Measurements from ENCODE around the gene LILRB1. TPM values are rescaled to one million over a fixed set of nuclear protein-coding genes. Genes with fewer than 3 reads are reported as not detected.

The LILRB1 gene
- total RNA-seq, 1 donor from 2014 or later = 1.5 TPM

DNA sequence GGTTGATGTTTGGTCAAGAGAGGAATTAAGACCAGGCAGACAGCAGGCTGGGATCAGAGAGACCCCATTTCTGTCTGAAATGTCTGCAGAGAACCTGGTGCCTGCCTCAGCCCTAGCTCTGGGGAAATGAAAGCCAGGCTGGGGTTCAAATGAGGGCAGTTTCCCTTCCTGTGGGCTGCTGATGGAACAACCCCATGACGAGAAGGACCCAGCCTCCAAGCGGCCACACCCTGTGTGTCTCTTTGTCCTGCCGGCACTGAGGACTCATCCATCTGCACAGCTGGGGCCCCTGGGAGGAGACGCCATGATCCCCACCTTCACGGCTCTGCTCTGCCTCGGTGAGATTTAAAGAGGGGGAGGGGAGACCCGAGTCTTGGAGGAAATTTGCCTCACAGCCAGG lies 32.4 kb downstream of the LILRB1 start, which contains the start of gene LILRB4:
LILRB4 (plus strand) TSS at position 256 of the 400 bp plus-strand sequence; CDS start at position 305, 49 bp downstream.
- peak; percentile 40 for DNase-seq

DNA sequence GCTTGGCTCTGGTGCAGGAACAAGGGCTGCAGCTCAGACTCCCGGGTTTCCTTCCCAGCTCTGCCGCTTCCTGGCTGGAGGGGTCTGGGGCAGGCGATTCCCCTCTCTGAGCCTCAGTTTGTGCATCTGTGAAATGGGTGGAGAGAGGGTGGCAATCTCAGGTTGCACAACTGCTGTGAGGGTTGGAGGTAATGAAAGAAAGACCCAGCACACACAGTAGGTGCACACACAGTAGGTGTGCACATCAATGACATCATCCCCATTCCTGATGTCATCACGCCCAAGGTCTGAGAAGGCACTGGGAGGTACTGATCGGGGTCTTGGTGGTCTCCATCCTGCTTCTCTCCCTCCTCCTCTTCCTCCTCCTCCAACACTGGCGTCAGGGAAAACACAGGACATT lies 35.2 kb downstream of the LILRB1 start:
- H3K4me1 ChIP-seq = no peaks in the 10 kb centered on the region
- TF ChIP-seq, protein P1, sequence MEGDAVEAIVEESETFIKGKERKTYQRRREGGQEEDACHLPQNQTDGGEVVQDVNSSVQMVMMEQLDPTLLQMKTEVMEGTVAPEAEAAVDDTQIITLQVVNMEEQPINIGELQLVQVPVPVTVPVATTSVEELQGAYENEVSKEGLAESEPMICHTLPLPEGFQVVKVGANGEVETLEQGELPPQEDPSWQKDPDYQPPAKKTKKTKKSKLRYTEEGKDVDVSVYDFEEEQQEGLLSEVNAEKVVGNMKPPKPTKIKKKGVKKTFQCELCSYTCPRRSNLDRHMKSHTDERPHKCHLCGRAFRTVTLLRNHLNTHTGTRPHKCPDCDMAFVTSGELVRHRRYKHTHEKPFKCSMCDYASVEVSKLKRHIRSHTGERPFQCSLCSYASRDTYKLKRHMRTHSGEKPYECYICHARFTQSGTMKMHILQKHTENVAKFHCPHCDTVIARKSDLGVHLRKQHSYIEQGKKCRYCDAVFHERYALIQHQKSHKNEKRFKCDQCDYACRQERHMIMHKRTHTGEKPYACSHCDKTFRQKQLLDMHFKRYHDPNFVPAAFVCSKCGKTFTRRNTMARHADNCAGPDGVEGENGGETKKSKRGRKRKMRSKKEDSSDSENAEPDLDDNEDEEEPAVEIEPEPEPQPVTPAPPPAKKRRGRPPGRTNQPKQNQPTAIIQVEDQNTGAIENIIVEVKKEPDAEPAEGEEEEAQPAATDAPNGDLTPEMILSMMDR (IDR thresholded peaks at IDR 0.05; ENCODE audit: borderline replicate concordance) = no peak
- peaks cover 32% of the 10 kb centered on the region for H3K9me3 ChIP-seq (replicated peaks)
- intact Hi-C loops (cut with micrococcal nuclease) = no loop called here
- DNase-seq = no peak
- no peak overlapping the region for H3K27ac ChIP-seq (replicated peaks)
- H3K4me3 ChIP-seq = no peak overlapping the region
- peaks cover 43% of the 10 kb centered on the region for H3K27me3 ChIP-seq (ENCODE audit: low read depth)
- H3K36me3 ChIP-seq = no peaks in the 10 kb centered on the region

More for the DNA sequence above, 32.4 kb downstream of the LILRB1 start, which contains the start of gene LILRB4:
- H3K9me3 ChIP-seq (replicated peaks) = peaks cover 10% of the 10 kb centered on the region
- peaks cover 65% of the 10 kb centered on the region for H3K27me3 ChIP-seq (ENCODE audit: low read depth)
- intact Hi-C loops (cut with micrococcal nuclease) = no loop called here
- no peak within 1 kb of the TSS for H3K27ac ChIP-seq (replicated peaks)
- TF ChIP-seq, protein P1 (IDR thresholded peaks at IDR 0.05; ENCODE audit: borderline replicate concordance) = no peak
- H3K4me3 ChIP-seq = peak within 1 kb of the TSS; percentile 37
- no peaks in the 10 kb centered on the region for H3K36me3 ChIP-seq
- H3K4me1 ChIP-seq = no peaks in the 10 kb centered on the region

DNA sequence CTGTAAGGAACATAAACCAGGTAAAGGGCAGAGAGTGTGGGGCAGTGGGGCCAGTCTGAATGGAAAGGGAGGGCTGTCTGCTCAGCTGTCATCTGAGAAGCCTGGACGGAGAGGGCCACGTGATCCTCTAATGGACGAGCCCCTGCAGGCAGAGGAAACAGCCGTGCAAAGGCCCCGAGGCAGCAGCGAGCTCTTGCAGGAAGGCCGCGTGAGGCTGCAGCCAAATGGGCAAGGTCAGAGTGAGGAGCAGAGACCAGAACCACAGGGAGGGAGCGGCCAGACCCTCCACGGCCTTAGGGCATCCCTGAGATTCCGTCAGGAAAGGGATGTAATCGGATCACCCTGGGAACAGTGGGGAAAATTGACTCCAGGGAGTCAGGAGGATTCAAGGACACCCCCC lies 36.9 kb downstream of the LILRB1 start:
- no peak overlapping the region for H3K4me3 ChIP-seq
- peaks cover 45% of the 10 kb centered on the region for H3K27me3 ChIP-seq (ENCODE audit: low read depth)
- no peak for DNase-seq
- no peaks in the 10 kb centered on the region for H3K4me1 ChIP-seq
- peaks cover 32% of the 10 kb centered on the region for H3K9me3 ChIP-seq (replicated peaks)
- intact Hi-C loops (cut with micrococcal nuclease) = no loop called here
- TF ChIP-seq, protein P1 (IDR thresholded peaks at IDR 0.05; ENCODE audit: borderline replicate concordance) = no peak
- H3K27ac ChIP-seq (replicated peaks) = no peak overlapping the region
- no peaks in the 10 kb centered on the region for H3K36me3 ChIP-seq

DNA sequence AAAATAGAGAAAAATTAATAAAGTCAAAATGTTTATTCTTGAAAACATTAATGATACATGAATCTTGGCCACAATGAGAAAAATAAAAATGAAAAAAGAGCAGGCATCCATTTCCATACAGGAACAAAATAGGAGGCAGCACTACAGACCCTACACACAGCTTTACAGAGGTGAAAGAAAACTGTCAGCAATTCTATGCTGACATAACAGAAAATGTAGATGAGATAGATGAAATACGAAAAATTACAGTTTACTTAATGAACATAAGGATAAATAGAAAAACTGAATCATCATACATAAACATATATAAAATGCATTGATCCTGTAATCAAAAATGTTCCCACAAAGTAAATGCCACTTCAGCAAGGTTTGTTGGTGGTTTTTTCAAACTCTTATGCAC lies 38.1 kb downstream of the LILRB1 start:
- Histone ChIP-seq H3K36me3 (no peaks in the 10 kb centered on the region), H3K4me3 (no peak overlapping the region), H3K27ac (replicated peaks) (no peak overlapping the region), H3K4me1 (no peaks in the 10 kb centered on the region), H3K27me3 (ENCODE audit: low read depth) (peaks cover 41% of the 10 kb centered on the region), H3K9me3 (replicated peaks) (peaks cover 32% of the 10 kb centered on the region)
- TF ChIP-seq, protein P1 (IDR thresholded peaks at IDR 0.05; ENCODE audit: borderline replicate concordance) = no peak
- no peak for DNase-seq
- intact Hi-C loops (cut with micrococcal nuclease) = no loop called here

DNA sequence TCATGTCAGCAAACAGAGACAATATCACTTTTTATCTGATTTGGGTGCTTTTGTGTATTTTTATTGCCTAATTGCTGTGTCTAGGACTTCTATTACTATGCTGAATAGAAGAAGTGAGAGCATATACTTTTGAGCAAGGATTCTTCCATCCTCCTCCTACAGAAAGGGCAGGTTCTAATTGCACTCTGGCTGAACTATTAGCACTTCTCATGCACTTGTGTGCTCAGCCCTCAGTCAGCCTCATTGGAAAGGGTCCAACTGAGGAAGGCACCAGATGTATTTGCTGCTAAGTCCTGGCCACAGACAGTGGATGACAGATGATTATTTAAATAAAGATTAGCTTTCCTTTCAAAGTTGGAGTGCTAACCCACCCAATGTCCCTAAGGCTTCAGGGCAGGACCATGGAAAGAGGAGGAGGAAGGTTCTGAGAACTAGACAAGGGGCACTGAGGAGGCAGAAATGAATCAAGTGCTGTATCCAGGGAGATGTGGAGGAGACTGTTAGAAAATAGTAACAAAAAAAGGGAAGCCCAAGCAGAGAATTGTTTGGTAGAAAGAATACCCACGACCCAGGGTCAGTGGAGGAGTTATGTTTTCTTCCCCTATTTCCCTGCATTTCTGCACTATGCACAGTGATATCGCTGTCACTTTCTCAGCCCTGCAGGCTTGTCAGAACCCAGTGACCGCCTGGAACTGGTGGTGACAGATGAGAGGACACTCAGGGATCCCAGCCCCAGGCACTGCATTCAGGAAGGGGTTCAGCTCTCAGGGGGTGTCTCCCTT lies 40.5 kb downstream of the LILRB1 start:
- no peak overlapping the region for H3K27ac ChIP-seq (replicated peaks)
- H3K36me3 ChIP-seq = no peaks in the 10 kb centered on the region
- H3K9me3 ChIP-seq (replicated peaks) = peaks cover 32% of the 10 kb centered on the region
- H3K4me1 ChIP-seq = no peaks in the 10 kb centered on the region
- H3K27me3 ChIP-seq (ENCODE audit: low read depth) = peaks cover 21% of the 10 kb centered on the region
- no peak overlapping the region for H3K4me3 ChIP-seq
- intact Hi-C loops (cut with micrococcal nuclease) = no loop called here
- DNase-seq = no peak
- TF ChIP-seq, protein P1 (IDR thresholded peaks at IDR 0.05; ENCODE audit: borderline replicate concordance) = no peak

All from left ventricle myocardium inferior (tissue), 1 donor.